GM18505 (cell line): ENCODE measurements around the gene GNB1.

Experiments
- ATAC-seq: cut with Tn5 transposase; IDR thresholded peaks from one replicate; pipeline ENCODE4 v1.9.1; 2021; ENCODE audit not compliant: unreplicated experiment
- POLR2A ChIP-seq: IDR thresholded peaks from 4 replicates; pipeline ENCODE4 v1.6.1; 2011; ENCODE audit warnings: borderline replicate concordance; ENCODE audit not compliant: insufficient read depth, insufficient read length; ENCODE audit errors: extremely low read depth

Gene GNB1

GRCh38 chr1:1920057-1920607 is 29.2 kb upstream of the GNB1 start:
- ATAC-seq = no peak
- no peak for TF ChIP-seq POLR2A

GRCh38 chr1:1919304-1920056 is 28.6 kb upstream of the GNB1 start:
- TF ChIP-seq POLR2A = no peak
- ATAC-seq = peak; percentile 86

- TF ChIP-seq POLR2A = no peak
Observed at GRCh38 chr1:1918901-1919303, 28.0 kb upstream of the GNB1 start, which contains the start of gene TMEM52. TSS of gene TMEM52 (minus strand) at chr1:1919279. CDS start at chr1:1919265, 14 bp downstream.

GRCh38 chr1:1917995-1918900 is 27.4 kb upstream of the GNB1 start:
- ATAC-seq = no peak
- TF ChIP-seq POLR2A = no peak

More at GRCh38 chr1:1918901-1919303, 28.0 kb upstream of the GNB1 start, which contains the start of gene TMEM52:
- ATAC-seq = peak; percentile 13

- ATAC-seq = no peak
- no peak for TF ChIP-seq POLR2A
Observed at GRCh38 chr1:1917304-1917976, 26.6 kb upstream of the GNB1 start.

GRCh38 chr1:1916851-1917251 is 26.0 kb upstream of the GNB1 start:
- ATAC-seq = no peak
- TF ChIP-seq POLR2A = no peak

GRCh38 chr1:1915911-1916840 is 25.3 kb upstream of the GNB1 start:
- no peak for TF ChIP-seq POLR2A
- no peak for ATAC-seq

GRCh38 chr1:1914971-1915692 is 24.2 kb upstream of the GNB1 start, which contains the start of gene CALML6:
TSS of gene CALML6 (plus strand) at chr1:1915260. CDS start at chr1:1915281, 21 bp downstream.
- no peak for ATAC-seq
- no peak for TF ChIP-seq POLR2A

- TF ChIP-seq POLR2A = no peak
- no peak for ATAC-seq
Observed at GRCh38 chr1:1914101-1914970, 23.4 kb upstream of the GNB1 start.

GRCh38 chr1:1911350-1912041 is 20.6 kb upstream of the GNB1 start:
- ATAC-seq = no peak
- no peak for TF ChIP-seq POLR2A
